HAP-1 (cell line): Measurements from ENCODE around the gene ACSBG1.

Experiments used
- DNase-seq, 2 experiments: peaks; one replicate each; pipeline ENCODE4 v3.0.0-alpha.2; 2016 to 2020; ENCODE audit warnings: low spot score in 2 of 2
- H3K27me3 ChIP-seq: fragments of 250-450 bp; sonication (Bioruptor Pico); 2 replicates; pipeline ENCODE4 v1.5.1; 2020; ENCODE audit warnings: low read depth, mild to moderate bottlenecking, moderate library complexity
- H3K36me3 ChIP-seq: fragments of 250-450 bp; sonication (Bioruptor Pico); replicated peaks from 2 replicates; pipeline ENCODE4 v1.5.1; 2020; ENCODE audit warnings: mild to moderate bottlenecking
- H3K4me1 ChIP-seq: fragments of 250-450 bp; sonication (Bioruptor Pico); 2 replicates; pipeline ENCODE4 v1.5.1; 2020; ENCODE audit warnings: mild to moderate bottlenecking
- H3K4me3 ChIP-seq: fragments of 250-450 bp; sonication (Bioruptor Pico); 2 replicates; pipeline ENCODE4 v1.5.1; 2020; ENCODE audit warnings: mild to moderate bottlenecking, moderate library complexity
- H3K9me3 ChIP-seq: fragments of 250-450 bp; sonication (Bioruptor Pico); 2 replicates; pipeline ENCODE4 v1.5.1; 2020; ENCODE audit warnings: mild to moderate bottlenecking, moderate library complexity
- in situ Hi-C: fragments of 300-500 bp; cut with MboI; formaldehyde crosslinking; loops from 3 replicates; pipeline ENCODE4 v1.14.3; 2020; ENCODE audit warnings: low sequenced_read_pairs, inconsistent platforms, mixed read lengths

Gene ACSBG1

DNA sequence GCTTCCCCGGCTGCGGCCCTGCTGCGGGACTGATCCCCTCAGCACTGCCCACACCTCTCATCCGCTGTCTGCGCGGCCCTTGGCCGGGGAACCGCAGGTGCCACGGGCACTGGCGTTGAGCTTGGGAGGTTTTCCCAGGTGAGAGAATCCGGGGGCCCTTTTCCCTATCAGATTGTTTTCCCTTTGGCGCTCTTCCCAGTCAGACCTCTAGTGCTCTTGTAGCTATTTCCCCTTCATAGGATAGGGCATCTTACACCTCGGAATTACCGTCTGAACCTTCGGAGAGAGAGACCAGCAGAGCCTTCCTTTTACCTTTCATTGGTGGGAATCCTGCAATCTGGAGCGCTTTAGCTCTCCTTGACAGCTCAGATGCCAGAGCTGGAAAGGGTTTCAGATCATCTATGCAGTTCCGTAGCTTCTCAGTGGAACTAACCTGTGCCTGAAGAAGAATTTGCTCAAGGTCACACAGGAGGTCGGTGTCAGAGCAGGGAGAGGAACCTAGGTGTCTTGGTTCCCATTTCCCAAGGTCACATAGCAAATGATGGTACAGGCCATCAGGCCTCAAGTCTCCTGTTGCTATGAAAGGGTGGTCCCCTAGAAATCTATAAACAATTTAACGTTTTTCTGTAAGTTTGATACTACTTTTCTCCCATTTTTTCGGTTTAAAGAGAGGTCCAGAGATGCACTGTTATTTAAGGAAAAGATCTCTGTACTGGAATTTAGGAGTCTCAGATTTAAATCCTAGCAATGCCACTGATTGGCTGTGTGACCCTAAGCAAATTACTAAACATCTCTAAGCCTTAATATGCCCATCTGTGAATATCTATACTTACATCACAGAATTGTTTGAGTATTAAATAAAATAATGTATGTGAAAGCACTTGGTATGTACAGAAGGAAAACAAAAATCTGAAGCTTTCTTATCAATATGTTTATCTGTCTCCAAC lies 84.3 kb downstream of the ACSBG1 start:
- peaks cover 21% of the 10 kb centered on the region for H3K4me1 ChIP-seq
- H3K36me3 ChIP-seq: no peaks in the 10 kb centered on the region; the same call in 1 of the 2 replicates
- peak overlapping the region; percentile 57 for H3K4me3 ChIP-seq
- H3K9me3 ChIP-seq: no peaks in the 10 kb centered on the region
- in situ Hi-C loops: no loop called here
- H3K27me3 ChIP-seq: no peaks in the 10 kb centered on the region
- DNase-seq: peak; percentile 54 to 66

DNA sequence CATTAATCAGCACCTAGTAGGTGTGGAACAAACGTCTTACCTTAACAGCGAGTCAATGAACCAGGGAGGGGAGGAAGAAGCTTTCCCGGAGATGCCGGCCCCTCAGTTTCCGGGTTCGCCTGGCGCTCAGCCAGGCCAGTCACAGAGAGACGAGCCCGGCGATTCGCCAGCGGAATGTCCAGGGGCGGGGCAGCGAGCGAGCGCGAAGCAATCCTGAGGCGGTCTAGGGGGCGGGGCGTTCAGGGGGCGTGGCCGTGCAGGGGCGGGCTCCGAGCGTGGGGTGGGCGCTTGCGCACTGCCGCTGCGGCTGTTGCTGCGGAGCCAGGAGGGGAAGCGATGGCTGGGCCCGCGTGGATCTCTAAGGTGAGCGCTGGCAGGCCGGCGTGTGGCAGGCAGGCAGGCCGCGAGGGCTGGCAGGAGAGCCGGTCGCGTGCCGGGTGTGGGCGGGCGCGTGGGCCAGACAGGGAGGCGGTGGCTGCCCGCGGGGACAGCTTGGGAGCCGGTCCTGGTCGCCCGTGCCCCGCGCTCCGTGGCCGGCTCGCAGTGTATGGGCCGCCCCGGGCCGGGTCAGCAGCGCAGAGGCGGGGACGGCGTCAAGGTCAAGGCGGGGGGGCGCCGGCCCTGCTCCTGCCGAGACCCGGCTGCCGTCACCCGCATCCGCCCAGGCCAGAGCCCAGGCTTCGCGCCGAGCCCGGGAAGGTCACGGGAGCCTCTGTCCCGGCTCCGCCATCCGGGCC lies 85.1 kb downstream of the ACSBG1 start, which contains the start of gene IDH3A:
Gene IDH3A (plus strand): TSS at position 295 of the 737 bp plus-strand sequence. CDS start 42 bp downstream, at position 337.
- Histone ChIP-seq H3K27me3 (no peaks in the 10 kb centered on the region), H3K9me3 (no peaks in the 10 kb centered on the region), H3K4me3 (peak within 1 kb of the TSS; percentile 57), H3K36me3 (no peaks in the 10 kb centered on the region; the same call in 1 of the 2 replicates), H3K4me1 (peaks cover 16% of the 10 kb centered on the region)
- peak; percentile 100 for DNase-seq
- in situ Hi-C loops: no loop called here

DNA sequence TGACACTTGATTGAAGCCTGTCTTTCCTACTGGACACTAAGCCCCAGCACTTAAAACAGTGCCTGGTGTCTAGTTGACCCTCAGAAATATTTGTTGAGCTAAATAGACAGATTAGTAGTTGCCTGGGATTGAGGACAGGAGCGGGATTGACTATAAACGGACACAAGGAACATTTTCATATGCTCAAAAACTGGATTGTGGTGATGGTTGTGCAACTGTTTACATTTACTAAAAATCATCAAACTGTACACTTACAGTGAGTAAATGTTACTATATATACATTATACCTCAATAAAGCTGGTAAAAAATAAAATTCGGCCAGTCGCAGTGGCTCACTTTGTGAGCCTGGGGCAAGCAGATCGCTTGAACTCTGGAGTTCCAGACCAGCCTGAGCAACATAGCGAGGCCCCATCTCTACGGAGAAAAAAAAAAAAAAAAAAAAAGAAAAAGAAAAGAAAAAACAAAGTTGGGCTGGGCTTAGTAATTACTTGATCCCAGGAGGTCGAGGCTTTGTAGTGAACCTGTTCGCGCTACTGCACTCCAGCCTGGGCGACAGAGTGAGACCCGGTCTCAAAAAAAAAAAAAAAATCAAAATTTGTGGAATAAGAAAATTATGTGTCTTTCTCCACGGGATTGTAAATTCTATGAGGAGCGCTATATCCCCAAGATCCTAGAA lies 85.8 kb downstream of the ACSBG1 start:
- Histone ChIP-seq H3K4me1 (peaks cover 16% of the 10 kb centered on the region), H3K4me3 (peak overlapping the region; percentile 57), H3K36me3 (no peaks in the 10 kb centered on the region; the same call in 1 of the 2 replicates), H3K27me3 (no peaks in the 10 kb centered on the region), H3K9me3 (no peaks in the 10 kb centered on the region)
- DNase-seq: peak in 1 of 2 experiments; percentile 44
- in situ Hi-C loops: no loop called here

DNA sequence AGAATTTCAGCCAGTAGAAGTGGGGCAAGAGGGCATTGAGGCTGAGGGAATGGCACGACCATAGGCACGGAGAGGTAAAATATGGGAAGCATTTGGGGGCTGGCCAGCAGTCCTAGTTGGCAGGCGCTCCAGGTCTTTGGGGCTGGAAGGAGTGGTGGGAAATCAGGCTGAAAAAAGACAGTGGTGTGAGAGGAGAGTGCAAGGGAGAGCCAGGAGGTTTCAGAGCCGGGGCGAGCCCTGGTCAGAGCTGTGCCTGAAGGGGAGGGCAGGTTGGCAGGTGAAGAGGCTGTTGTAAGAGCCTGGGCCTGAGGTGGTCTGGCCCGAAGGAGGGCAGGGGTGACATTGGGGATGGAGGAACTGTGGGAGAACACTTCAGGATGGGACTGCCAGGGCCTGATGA lies 86.8 kb downstream of the ACSBG1 start:
- DNase-seq: no peak
- no peaks in the 10 kb centered on the region for H3K9me3 ChIP-seq
- in situ Hi-C loops: no loop called here
- H3K4me1 ChIP-seq: peaks cover 16% of the 10 kb centered on the region
- H3K4me3 ChIP-seq: no peak overlapping the region
- no peaks in the 10 kb centered on the region for H3K27me3 ChIP-seq
- no peaks in the 10 kb centered on the region; the same call in 1 of the 2 replicates for H3K36me3 ChIP-seq

DNA sequence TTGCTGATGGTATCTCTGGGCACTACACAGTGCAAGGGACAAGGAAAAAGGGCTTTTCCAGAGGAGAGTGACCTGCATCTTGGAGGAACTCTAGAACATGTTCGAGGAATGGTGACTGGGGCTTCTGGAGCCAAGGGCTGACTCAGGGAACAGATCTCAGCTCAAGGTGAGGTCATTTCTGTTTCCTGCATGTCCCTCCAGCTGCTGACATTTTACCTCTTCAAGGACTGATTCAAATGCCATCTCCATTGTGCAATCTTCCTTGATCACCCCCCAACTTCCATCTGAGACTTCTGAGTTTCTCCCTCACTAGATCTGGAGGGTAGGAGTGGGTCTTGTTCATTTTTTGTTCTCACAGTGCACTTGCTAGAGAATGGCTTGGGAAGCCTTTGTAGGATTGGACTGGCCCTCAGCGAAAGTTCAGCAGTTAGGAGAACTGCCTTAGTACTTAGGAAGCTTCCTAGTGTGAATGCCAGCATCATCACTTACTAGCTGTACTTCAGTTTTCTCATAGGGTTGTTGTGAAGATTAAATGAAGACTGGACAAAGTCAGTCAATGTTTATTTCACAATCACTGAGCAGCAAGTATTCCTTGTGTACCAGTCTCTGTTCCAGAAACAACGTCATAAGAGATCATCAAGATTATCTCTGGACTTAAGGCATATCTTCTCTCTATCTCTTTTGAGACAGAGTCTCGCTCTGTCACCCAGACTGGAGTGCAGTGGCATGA lies 87.8 kb downstream of the ACSBG1 start:
- Histone ChIP-seq H3K4me1 (peaks cover 16% of the 10 kb centered on the region), H3K4me3 (no peak overlapping the region), H3K9me3 (no peaks in the 10 kb centered on the region), H3K36me3 (no peaks in the 10 kb centered on the region; the same call in 1 of the 2 replicates), H3K27me3 (no peaks in the 10 kb centered on the region)
- in situ Hi-C loops: no loop called here
- DNase-seq: no peak

DNA sequence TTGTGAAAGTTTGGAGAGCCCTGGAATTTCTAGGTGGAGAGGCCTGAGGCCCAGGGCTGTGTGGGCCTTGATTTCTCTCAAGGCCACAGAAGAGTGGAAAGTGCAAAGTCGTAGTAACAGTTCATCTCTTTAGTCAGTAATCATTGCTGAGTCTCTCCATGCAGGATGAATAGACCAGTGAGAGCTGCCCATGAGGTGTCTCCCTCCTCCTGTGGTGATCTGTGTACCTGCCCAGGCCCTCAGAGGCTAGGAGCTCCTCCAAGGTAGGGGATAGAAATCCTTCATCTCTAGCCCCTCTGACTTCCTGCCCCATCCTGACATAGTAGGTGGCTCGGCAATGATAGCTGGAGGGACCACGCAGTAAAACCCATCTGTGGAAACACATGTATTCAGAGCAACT lies 92.0 kb downstream of the ACSBG1 start:
- Histone ChIP-seq H3K4me1 (no peaks in the 10 kb centered on the region), H3K4me3 (no peak overlapping the region), H3K9me3 (no peaks in the 10 kb centered on the region; the same call in 1 of the 2 replicates), H3K36me3 (no peaks in the 10 kb centered on the region), H3K27me3 (no peaks in the 10 kb centered on the region)
- DNase-seq: no peak
- in situ Hi-C loops: loop anchor here (5.0 kb wide), 1 partner anchor 50 kb away; the partner anchor contains the start of gene SH2D7

DNA sequence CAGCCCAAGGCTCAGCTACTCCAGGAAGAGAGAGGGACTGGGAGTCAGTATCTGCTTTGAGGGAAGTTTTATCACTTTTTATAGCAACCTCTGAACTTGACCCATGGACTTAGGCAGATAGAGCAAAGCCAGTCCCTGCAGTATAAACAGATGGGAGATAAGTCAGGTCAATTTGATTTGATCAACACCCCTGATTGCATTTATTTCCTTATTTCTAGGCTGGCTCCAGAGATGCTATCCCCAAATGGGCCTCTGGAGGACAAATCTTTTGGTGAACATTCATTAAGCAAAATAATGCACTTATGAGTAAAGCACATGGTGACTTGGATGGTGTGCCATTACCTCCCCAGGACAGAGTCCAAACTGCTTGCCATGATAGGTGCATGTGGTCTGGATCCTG lies 94.1 kb downstream of the ACSBG1 start:
- no peaks in the 10 kb centered on the region for H3K27me3 ChIP-seq
- in situ Hi-C loops: loop anchor here (5.0 kb wide), 1 partner anchor 48 kb away; the partner anchor contains the start of gene SH2D7
- no peak for DNase-seq
- no peak overlapping the region for H3K4me3 ChIP-seq
- no peaks in the 10 kb centered on the region for H3K36me3 ChIP-seq
- H3K9me3 ChIP-seq: no peaks in the 10 kb centered on the region; the same call in 1 of the 2 replicates
- H3K4me1 ChIP-seq: no peaks in the 10 kb centered on the region

DNA sequence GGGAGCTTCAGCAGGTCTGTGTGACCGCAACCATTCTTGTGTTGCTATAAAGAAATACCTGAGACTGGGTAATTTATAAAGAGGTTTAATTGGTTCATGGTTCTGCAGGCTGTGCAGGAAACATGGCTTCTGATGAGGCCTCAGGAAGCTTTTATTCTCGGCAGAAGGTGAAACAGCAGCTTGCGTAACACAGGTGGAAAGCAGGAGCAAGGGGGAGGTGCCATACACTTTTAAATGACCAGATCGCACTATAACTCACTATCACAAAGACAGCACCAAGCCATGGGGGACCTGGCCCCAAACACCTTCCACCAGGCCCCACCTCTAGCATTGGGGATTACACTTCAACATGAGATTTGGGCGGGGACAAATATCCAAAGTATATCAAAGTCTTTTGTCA lies 94.8 kb downstream of the ACSBG1 start:
- no peaks in the 10 kb centered on the region for H3K36me3 ChIP-seq
- in situ Hi-C loops: no loop called here

DNA sequence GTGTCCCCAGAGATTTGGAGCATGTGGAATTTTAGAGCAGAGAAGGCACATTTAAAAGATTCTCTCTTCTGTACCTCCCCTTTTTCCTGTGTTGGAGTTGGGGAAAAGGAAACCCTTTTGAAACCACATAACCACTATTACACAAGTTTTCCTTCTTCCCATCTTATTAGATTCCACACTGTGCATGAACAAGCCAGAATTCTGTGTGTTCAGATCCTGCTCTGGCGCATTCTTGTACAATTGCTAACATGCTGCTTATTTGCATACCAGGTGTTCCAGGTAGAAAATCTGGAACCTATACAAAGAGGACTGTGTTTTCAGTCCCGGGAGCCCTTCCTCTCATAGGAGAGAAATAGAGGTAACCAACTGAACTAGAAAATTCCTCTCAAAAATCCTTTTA lies 100.6 kb downstream of the ACSBG1 start:
- Histone ChIP-seq H3K9me3 (no peaks in the 10 kb centered on the region; the same call in 1 of the 2 replicates), H3K4me1 (peaks cover 15% of the 10 kb centered on the region), H3K4me3 (no peak overlapping the region), H3K36me3 (no peaks in the 10 kb centered on the region), H3K27me3 (no peaks in the 10 kb centered on the region)
- in situ Hi-C loops: no loop called here
- no peak for DNase-seq

More for the DNA sequence above, 94.8 kb downstream of the ACSBG1 start:
- Histone ChIP-seq H3K9me3 (no peaks in the 10 kb centered on the region; the same call in 1 of the 2 replicates), H3K4me1 (no peaks in the 10 kb centered on the region), H3K27me3 (no peaks in the 10 kb centered on the region), H3K4me3 (no peak overlapping the region)
- no peak for DNase-seq

DNA sequence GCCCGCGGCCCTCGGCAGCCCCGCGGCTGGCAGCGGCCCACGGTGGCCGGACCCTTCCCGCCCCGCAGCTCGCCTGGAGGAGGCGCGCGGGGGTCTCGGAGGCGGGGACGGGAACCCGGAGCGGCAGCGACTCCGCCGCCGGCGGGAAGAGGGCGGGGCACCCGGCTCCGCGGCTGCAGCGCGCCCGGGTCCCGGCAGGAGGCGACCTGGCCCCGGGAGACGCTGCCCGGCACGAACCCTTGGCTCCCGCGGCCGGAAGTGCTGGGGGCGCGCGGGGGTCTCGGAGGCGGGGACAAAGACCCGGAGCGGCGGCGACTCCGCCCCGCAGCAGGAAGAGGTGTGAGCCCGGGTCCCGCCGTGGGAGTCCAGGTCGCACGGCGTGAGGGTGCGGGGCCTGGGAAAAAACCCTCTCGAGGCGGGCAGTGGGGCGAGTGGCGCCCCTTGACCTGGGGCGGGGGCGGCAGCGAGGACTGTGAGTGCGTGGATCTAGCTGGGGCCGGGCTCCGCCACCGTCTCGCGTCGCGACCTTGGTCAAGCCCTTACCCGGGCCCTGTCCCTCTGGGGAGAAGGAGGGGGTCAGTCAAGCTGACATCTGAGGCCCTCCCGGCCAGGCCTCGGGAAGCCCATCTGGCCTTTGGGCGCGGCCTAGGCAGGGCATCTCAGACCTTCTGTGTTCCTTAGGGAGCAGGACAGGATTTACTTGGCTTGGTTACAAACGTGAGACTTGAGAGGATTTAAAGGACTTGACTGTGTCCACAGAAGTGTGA lies 102.9 kb downstream of the ACSBG1 start, which contains the start of gene CIB2:
Gene CIB2 (minus strand): TSS at position 151 of the 767 bp plus-strand sequence. CDS start 230 bp downstream, outside the sequence.
- Histone ChIP-seq H3K27me3 (no peaks in the 10 kb centered on the region), H3K9me3 (no peaks in the 10 kb centered on the region), H3K4me1 (peaks cover 15% of the 10 kb centered on the region), H3K36me3 (no peaks in the 10 kb centered on the region), H3K4me3 (peak within 1 kb of the TSS; percentile 79)
- in situ Hi-C loops: no loop called here
- DNase-seq: peak; percentile 93 to 96

DNA sequence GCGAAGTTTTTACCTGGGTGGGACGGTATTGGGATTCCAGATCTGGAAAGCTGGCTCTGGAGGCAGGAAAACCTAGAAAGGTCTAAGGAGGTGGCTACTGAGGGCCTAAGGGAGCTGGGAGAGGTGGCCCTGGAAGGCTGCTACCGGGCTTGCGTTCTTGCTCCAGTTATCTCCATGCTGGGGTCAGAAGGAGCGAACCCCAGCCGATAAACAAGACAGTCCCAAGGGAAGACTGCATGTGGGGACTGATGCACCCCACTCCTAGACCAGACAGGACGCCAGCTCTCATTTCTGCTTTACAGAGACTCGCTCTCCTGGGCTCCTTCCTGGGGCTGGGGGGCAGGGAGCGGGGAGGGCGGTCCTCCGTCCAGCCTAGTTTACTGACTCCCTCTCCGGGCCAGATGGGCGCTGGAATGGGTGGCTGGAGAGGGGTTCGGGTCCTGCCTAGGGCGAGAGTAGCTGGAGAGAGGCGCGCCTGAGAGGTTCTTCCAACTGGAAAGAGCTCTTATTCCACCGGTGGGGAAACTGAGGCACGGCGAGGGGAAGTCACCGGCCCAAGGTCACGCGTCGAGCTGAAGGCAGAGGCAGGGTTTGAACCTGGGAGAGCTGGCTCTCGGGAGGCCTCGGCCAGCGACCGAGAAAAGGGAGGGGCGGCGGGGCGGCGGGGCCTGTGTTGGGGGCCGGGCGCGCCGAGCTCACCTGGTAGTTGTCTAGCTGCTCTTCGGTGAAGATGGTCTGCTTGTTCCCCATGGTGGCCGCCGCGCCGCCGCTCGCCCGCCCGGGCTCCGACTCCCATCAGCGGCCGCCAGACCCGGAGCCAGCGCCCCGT lies 103.7 kb downstream of the ACSBG1 start:
- Histone ChIP-seq H3K9me3 (no peaks in the 10 kb centered on the region), H3K4me3 (peak overlapping the region; percentile 79), H3K36me3 (no peaks in the 10 kb centered on the region), H3K4me1 (peaks cover 15% of the 10 kb centered on the region), H3K27me3 (no peaks in the 10 kb centered on the region)
- DNase-seq: peak in 1 of 2 experiments; percentile 38
- in situ Hi-C loops: no loop called here
